GM12878 (cell line): Measurements from ENCODE around the gene ILF2. TPM values are rescaled to one million over a fixed set of nuclear protein-coding genes. Genes with fewer than 3 reads are reported as not detected.

Experiments used
- ATAC-seq: fragments of 200-7000 bp; cut with Tn5 transposase; 3 replicates; pipeline ENCODE4 v1.9.1; 2020; ENCODE audit warnings: mild to moderate bottlenecking, moderate library complexity
- BruUV-seq: library from RNA; stranded (reverse); fragments of 400-500 nt; replicated peaks from 2 replicates; lab custom pipeline; 2021; lab: Mats Ljungman, UMichigan
- CTCF ChIA-PET: fragments of 300-600 bp; sonication (Branson Sonifier 250); formaldehyde crosslinking; extraction: SDS; loops from one replicate; lab custom pipeline; 2021; ENCODE audit warnings: inconsistent platforms; lab: Yijun Ruan, JAX
- POLR2A ChIA-PET: fragments of 350-600 bp; formaldehyde crosslinking; extraction: SDS; loops from one replicate; lab custom pipeline; 2021; ENCODE audit warnings: inconsistent platforms; lab: Charles Lee
- RAD21 ChIA-PET: fragments of 300-600 bp; sonication (Branson Sonifier 250); formaldehyde crosslinking; loops from one replicate; lab custom pipeline; 2023; ENCODE audit warnings: antibody characterized with exemption; ENCODE audit not compliant: unreplicated experiment; lab: Charles Lee
- SMC1A ChIA-PET: fragments of 300-600 bp; sonication (Branson Sonifier 250); formaldehyde crosslinking; loops from one replicate; lab custom pipeline; 2023; ENCODE audit not compliant: unreplicated experiment, uncharacterized antibody; lab: Charles Lee
- DNase-seq: peaks from one replicate; pipeline ENCODE4 v3.0.0-alpha.2; 2011; ENCODE audit warnings: low read depth, low spot score
- FAIRE-seq: peaks from 3 replicates; lab custom pipeline; 2011; peaks lifted over from hg19 to GRCh38; lab: Jason Lieb, UNC
- H2AFZ ChIP-seq: 2 replicates; pipeline ENCODE4 v1.6.0; 2011; ENCODE audit warnings: low read depth, low read length, control low read depth; ENCODE audit not compliant: control insufficient read depth
- H3K27ac ChIP-seq: 2 replicates; pipeline ENCODE4 v1.5.1; 2011; ENCODE audit warnings: control low read depth; ENCODE audit not compliant: control insufficient read depth, insufficient read depth
- H3K27me3 ChIP-seq, 2 experiments: replicated peaks in 1 of 2; 2 replicates each; pipeline versions ENCODE4 v1.6.0 to v1.6.1; 2011; ENCODE audit warnings: low read length in 1 of 2; ENCODE audit not compliant: control insufficient read depth in 2 of 2, insufficient read depth in 2 of 2
- H3K36me3 ChIP-seq, 2 experiments: 2 replicates each; pipeline ENCODE4 v1.5.1; 2011; ENCODE audit warnings: low read length in 1 of 2; ENCODE audit not compliant: control insufficient read depth in 2 of 2, insufficient read depth in 2 of 2
- H3K4me1 ChIP-seq: 2 replicates; pipeline ENCODE4 v1.6.1; 2011; ENCODE audit warnings: mild to moderate bottlenecking, low read length, moderate library complexity, mixed read lengths; ENCODE audit not compliant: control insufficient read depth, insufficient read depth
- H3K4me2 ChIP-seq: 2 replicates; pipeline ENCODE4 v1.6.0; 2011; ENCODE audit warnings: control low read depth; ENCODE audit not compliant: control insufficient read depth, insufficient read depth
- H3K4me3 ChIP-seq: fragments of 200-600 bp; sonication (generic); 2 replicates; pipeline ENCODE4 v1.5.1; 2016
- H3K79me2 ChIP-seq: 2 replicates; pipeline ENCODE4 v1.6.0; 2011; ENCODE audit warnings: low read length; ENCODE audit not compliant: control insufficient read depth, insufficient read depth
- H3K9ac ChIP-seq: 2 replicates; pipeline ENCODE4 v1.8.0; 2011; ENCODE audit warnings: low read length, control low read depth, mixed read lengths; ENCODE audit not compliant: control insufficient read depth, insufficient read depth
- H3K9me3 ChIP-seq: replicated peaks from 3 replicates; pipeline ENCODE4 v1.5.1; 2011; ENCODE audit warnings: mild to moderate bottlenecking, low read length; ENCODE audit not compliant: control insufficient read depth, insufficient read depth
- H4K20me1 ChIP-seq: 2 replicates; pipeline ENCODE4 v1.6.0; 2011; ENCODE audit not compliant: control insufficient read depth, insufficient read depth
- MEF2B ChIP-seq: fragments of 450-650 bp; IDR thresholded peaks from 2 replicates; pipeline ENCODE4 v1.6.1; 2018; ENCODE audit warnings: mild to moderate bottlenecking, moderate library complexity; ENCODE audit not compliant: partially characterized antibody, poor library complexity, severe bottlenecking
- MYC ChIP-seq: IDR thresholded peaks from 2 replicates; pipeline ENCODE4 v1.6.1; 2011; ENCODE audit warnings: mild to moderate bottlenecking, low read length, moderate library complexity, inconsistent platforms; ENCODE audit not compliant: insufficient read depth, insufficient replicate concordance, insufficient read length, severe bottlenecking
- NFYB ChIP-seq: IDR thresholded peaks from 2 replicates; pipeline ENCODE4 v1.6.1; 2011; ENCODE audit warnings: low read depth, mild to moderate bottlenecking, low read length, improper control_type of control experiment, moderate library complexity; ENCODE audit not compliant: insufficient read depth
- RUNX3 ChIP-seq: IDR thresholded peaks from 2 replicates; pipeline ENCODE4 v1.6.1; 2012; ENCODE audit warnings: low read length, inconsistent platforms
- SPI1 ChIP-seq: IDR thresholded peaks from 2 replicates; pipeline ENCODE4 v1.6.1; 2011; ENCODE audit warnings: low read depth, mild to moderate bottlenecking, low read length, moderate library complexity, borderline replicate concordance; ENCODE audit not compliant: insufficient read depth
- TCF3 ChIP-seq: IDR thresholded peaks from 2 replicates; pipeline ENCODE4 v1.6.1; 2012; ENCODE audit warnings: low read depth, mild to moderate bottlenecking, low read length, borderline replicate concordance; ENCODE audit not compliant: insufficient read depth
- WGBS: methylation state at CpG from one replicate; pipeline ENCODE4 v1.1.6; 2016; ENCODE audit warnings: low lambda C conversion rate; ENCODE audit not compliant: insufficient replicate concordance, insufficient coverage; ENCODE audit errors: missing lambda C conversion rate; 5-methylcytosine and 5-hydroxymethylcytosine counted together
- in situ Hi-C: fragments of 300-500 bp; cut with MboI; formaldehyde crosslinking; loops from 9 replicates; pipeline ENCODE4 v1.14.3; 2018; ENCODE audit warnings: mixed read lengths
- intact Hi-C: fragments of 100-400 bp; cut with micrococcal nuclease; formaldehyde crosslinking; loops from one replicate; pipeline ENCODE4 v1.14.2; 2022; ENCODE audit not compliant: unreplicated experiment
- polyA plus RNA-seq, 11 experiments: library from polyadenylated mRNA; depleted of rRNA in 4 of 11; unstranded in 6 of 11; stranded (reverse) in 5 of 11; fragments of >200 nt; fragmentation: Nextera tagmentation in 4 of 11; fragmentation: Illumina TruSeq in 1 of 11; extraction: Ambion mirVana in 4 of 11; extraction: Trizol in 1 of 11; gene quantifications; 1 replicate in 1 of 11; 2 replicates in 10 of 11; pipeline versions ENCODE4 v1.2.1 to v1.2.3, GENCODE V29; 2011 to 2016; ENCODE audit warnings: inconsistent platforms in 2 of 11, missing spikeins in 2 of 11, low read depth in 1 of 11
- total RNA-seq, 4 experiments: library from RNA; depleted of rRNA in 3 of 4; stranded (reverse); fragments of >200 nt in 3 of 4; fragmentation: Illumina TruSeq in 1 of 4; extraction: Trizol in 1 of 4; gene quantifications; 2 replicates each; pipeline versions ENCODE4 v1.2.1 to v1.2.3, GENCODE V29; 2013 to 2021
- TF ChIP-seq, protein P1 (sequence below): IDR thresholded peaks from 2 replicates; pipeline ENCODE4 v1.6.1; 2012; ENCODE audit warnings: mild to moderate bottlenecking, low read depth, low read length

The ILF2 gene
- total and polyA plus RNA-seq, 10 of the 15 experiments (the other 5 are each of a cell fraction or from before 2014, with no cell fraction given), result 261 to 520 (median 449) TPM

DNA sequence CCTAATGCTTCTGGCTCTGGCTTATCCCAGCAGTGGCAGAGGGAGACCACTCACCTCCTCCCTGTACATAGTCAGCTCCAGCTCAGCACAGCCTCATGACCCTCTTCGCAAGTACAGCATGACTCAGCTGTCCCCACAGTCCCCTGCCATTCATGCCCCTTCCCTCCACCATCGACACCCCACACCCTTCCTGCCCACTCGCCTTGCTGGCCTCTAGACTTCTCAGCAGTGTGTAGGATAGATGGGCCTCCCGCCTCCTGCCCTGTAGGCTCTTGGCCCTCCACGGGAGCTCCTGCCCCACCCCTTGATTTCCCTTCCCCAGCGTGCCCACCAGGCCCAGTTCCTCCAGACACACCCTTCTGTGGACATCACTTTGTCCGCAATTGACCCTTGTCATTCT, 17.5 kb upstream of the ILF2 start (continued):
- TF ChIP-seq MEF2B (no peak), RUNX3 (no peak)
- TF ChIP-seq, protein P1, sequence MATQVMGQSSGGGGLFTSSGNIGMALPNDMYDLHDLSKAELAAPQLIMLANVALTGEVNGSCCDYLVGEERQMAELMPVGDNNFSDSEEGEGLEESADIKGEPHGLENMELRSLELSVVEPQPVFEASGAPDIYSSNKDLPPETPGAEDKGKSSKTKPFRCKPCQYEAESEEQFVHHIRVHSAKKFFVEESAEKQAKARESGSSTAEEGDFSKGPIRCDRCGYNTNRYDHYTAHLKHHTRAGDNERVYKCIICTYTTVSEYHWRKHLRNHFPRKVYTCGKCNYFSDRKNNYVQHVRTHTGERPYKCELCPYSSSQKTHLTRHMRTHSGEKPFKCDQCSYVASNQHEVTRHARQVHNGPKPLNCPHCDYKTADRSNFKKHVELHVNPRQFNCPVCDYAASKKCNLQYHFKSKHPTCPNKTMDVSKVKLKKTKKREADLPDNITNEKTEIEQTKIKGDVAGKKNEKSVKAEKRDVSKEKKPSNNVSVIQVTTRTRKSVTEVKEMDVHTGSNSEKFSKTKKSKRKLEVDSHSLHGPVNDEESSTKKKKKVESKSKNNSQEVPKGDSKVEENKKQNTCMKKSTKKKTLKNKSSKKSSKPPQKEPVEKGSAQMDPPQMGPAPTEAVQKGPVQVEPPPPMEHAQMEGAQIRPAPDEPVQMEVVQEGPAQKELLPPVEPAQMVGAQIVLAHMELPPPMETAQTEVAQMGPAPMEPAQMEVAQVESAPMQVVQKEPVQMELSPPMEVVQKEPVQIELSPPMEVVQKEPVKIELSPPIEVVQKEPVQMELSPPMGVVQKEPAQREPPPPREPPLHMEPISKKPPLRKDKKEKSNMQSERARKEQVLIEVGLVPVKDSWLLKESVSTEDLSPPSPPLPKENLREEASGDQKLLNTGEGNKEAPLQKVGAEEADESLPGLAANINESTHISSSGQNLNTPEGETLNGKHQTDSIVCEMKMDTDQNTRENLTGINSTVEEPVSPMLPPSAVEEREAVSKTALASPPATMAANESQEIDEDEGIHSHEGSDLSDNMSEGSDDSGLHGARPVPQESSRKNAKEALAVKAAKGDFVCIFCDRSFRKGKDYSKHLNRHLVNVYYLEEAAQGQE, result no peak
- TF ChIP-seq, all 136 proteins: peak for 0

DNA sequence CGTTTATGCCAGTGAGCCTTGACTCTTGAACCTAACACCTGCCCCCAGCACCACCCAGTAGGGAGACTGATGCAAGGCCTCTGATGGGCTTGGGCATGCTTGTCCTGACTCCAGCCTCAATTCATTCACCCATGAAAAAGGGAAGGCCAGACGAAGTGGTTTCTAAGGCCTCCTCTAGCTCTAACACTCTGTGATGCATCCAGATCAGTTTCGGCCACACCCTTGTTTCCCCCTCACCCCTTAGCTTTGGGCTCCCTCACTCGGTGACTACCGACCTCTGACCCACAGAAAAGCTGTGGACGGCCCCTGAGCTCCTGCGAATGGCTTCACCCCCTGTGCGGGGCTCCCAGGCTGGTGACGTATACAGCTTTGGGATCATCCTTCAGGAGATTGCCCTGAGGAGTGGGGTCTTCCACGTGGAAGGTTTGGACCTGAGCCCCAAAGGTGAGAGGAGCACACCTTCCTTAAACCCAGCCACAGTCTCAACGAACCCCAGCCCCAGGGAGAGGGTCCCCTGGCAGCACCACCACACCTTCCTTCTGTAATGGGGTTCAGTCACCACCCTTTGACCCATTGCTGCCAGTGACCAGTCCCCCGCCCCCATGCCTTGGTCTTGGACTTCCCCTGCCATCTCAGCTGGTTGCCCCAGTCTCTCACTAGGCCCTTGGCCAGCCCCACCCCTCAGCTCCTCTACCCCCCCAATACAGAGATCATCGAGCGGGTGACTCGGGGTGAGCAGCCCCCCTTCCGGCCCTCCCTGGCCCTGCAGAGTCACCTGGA, 16.7 kb upstream of the ILF2 start:
- Histone ChIP-seq H3K9me3 (no peaks in the 10 kb centered on the region), H3K27me3 (peaks cover 0 to 2% of the 10 kb centered on the region in 2 experiments; a peak in 2 of 4 replicates), H3K4me3 (no peak overlapping the region), H3K9ac (no peak overlapping the region), H3K36me3 (no peaks in the 10 kb centered on the region), H3K4me2 (no peak overlapping the region), H3K79me2 (no peaks in the 10 kb centered on the region), H3K4me1 (no peaks in the 10 kb centered on the region), H3K27ac (no peak overlapping the region), H4K20me1 (no peaks in the 10 kb centered on the region), H2AFZ (no peak overlapping the region)
- ATAC-seq, result no peak
- intact Hi-C loops (no loop called here), in situ Hi-C loops (no loop called here)
- ChIA-PET RAD21 (no interaction called here), POLR2A (no interaction called here), SMC1A (no interaction called here), CTCF (interaction anchor here (1.4 kb wide), 1 partner anchor 299 kb away, joined by 4 read pairs; the partner anchor contains the start of gene RAB13)
- DNase-seq, result no peak
- no peak for FAIRE-seq
- WGBS, result 39% methylated on average over 16 of the region's 16 CpGs
- BruUV-seq, result no TSS peak
- TF ChIP-seq MYC (no peak), NFYB (no peak), TCF3 (no peak), SPI1 (no peak)
